ENCODE results near the gene ARHGAP24. TPM values are rescaled to one million over a fixed set of nuclear protein-coding genes. Genes with fewer than 3 reads are reported as not detected.

Gene ARHGAP24
- total RNA-seq, 1 experiment from 2014 or later: 17.4 TPM

- intact Hi-C loops (cut with micrococcal nuclease; ENCODE audit: unreplicated experiment) (no loop called here), in situ Hi-C loops (cut with HindIII; ENCODE audit: low pct_unique_long_range_greater_than_20kb, low sequenced_read_pairs) (no loop called here)
- no peaks in the 10 kb centered on the region for H3K27me3 ChIP-seq (ENCODE audit: control insufficient read depth, insufficient read depth, low read length)
- no peak for TF ChIP-seq REST (IDR thresholded peaks at IDR 0.05; ENCODE audit: insufficient read depth in 1 of 2, low read depth in 2 of 2, low read length in 1 of 2)
- TF ChIP-seq SIN3A (IDR thresholded peaks at IDR 0.05; ENCODE audit: borderline replicate concordance, insufficient read depth, low read depth, low read length): no peak
- no peak for TF ChIP-seq CTCF (IDR thresholded peaks at IDR 0.05)
- TF ChIP-seq TCF7L2 (IDR thresholded peaks at IDR 0.05; ENCODE audit: low read depth, low read length): no peak
- no peak for TF ChIP-seq POLR2AphosphoS5 (IDR thresholded peaks at IDR 0.05; ENCODE audit: low read depth, low read length)
- no peak overlapping the region for H3K27ac ChIP-seq (ENCODE audit: low read length)
- peaks cover 2% of the 10 kb centered on the region; the same call in 1 of the 2 replicates for H3K4me1 ChIP-seq (ENCODE audit: control insufficient read depth, insufficient read depth, low read length)
- no peaks in the 10 kb centered on the region for H3K9me3 ChIP-seq (ENCODE audit: control insufficient read depth, insufficient read depth, low read depth, low read length)
- DNase-seq (ENCODE audit: low read depth, low spot score): no peak
- H3K36me3 ChIP-seq (ENCODE audit: control insufficient read depth, insufficient read depth, low read length): no peaks in the 10 kb centered on the region
- H3K4me3 ChIP-seq (ENCODE audit: low read depth in 2 of 2, low read length in 2 of 2): no peak overlapping the region
- ChIA-PET CTCF (no interaction called here), POLR2A (no interaction called here)
- no TSS peak for BruUV-seq (replicated peaks)
- ATAC-seq: no peak
Measured at GRCh38 chr4:85870298-85871083, 395.5 kb downstream of the ARHGAP24 start.

- POLR2A ChIA-PET: no interaction called here
- CTCF ChIA-PET: no interaction called here
- no TSS peak for BruUV-seq (replicated peaks)
Measured at GRCh38 chr4:85873566-85873965, 398.6 kb downstream of the ARHGAP24 start.

More at GRCh38 chr4:85873566-85873965, 398.6 kb downstream of the ARHGAP24 start:
- no peaks in the 10 kb centered on the region for H3K27me3 ChIP-seq (ENCODE audit: control insufficient read depth, insufficient read depth, low read length)
- DNase-seq (ENCODE audit: low read depth, low spot score) (no peak), ATAC-seq (no peak)
- H3K4me3 ChIP-seq (ENCODE audit: low read depth in 2 of 2, low read length in 2 of 2): no peak overlapping the region
- TF ChIP-seq TCF7L2 (IDR thresholded peaks at IDR 0.05; ENCODE audit: low read depth, low read length) (no peak), CTCF (IDR thresholded peaks at IDR 0.05) (no peak), REST (IDR thresholded peaks at IDR 0.05; ENCODE audit: insufficient read depth in 1 of 2, low read depth in 2 of 2, low read length in 1 of 2) (no peak), SIN3A (IDR thresholded peaks at IDR 0.05; ENCODE audit: borderline replicate concordance, insufficient read depth, low read depth, low read length) (no peak), POLR2AphosphoS5 (IDR thresholded peaks at IDR 0.05; ENCODE audit: low read depth, low read length) (no peak)
- no peaks in the 10 kb centered on the region for H3K9me3 ChIP-seq (ENCODE audit: control insufficient read depth, insufficient read depth, low read depth, low read length)
- in situ Hi-C loops (cut with HindIII; ENCODE audit: low pct_unique_long_range_greater_than_20kb, low sequenced_read_pairs): no loop called here
- intact Hi-C loops (cut with micrococcal nuclease; ENCODE audit: unreplicated experiment): no loop called here
- peaks cover 2% of the 10 kb centered on the region; the same call in 1 of the 2 replicates for H3K4me1 ChIP-seq (ENCODE audit: control insufficient read depth, insufficient read depth, low read length)
- H3K36me3 ChIP-seq (ENCODE audit: control insufficient read depth, insufficient read depth, low read length): no peaks in the 10 kb centered on the region
- H3K27ac ChIP-seq (ENCODE audit: low read length): no peak overlapping the region
